H9 (cell line): ENCODE results near the gene LPP. TPM values are rescaled to one million over a fixed set of nuclear protein-coding genes. Genes with fewer than 3 reads are reported as not detected.

Experiments used
- DNase-seq: peaks from one replicate; pipeline ENCODE4 v3.0.0-alpha.2; 2017
- H2AFZ ChIP-seq: one replicate; pipeline ENCODE4 v1.6.1; 2013; ENCODE audit warnings: mild to moderate bottlenecking, low read length, control low read depth, moderate library complexity
- H2AK5ac ChIP-seq: 2 replicates; pipeline ENCODE4 v1.6.1; 2013; ENCODE audit warnings: low read length, control low read depth, mixed read lengths; ENCODE audit not compliant: insufficient read length
- H2BK120ac ChIP-seq: one replicate; pipeline ENCODE4 v1.6.1; 2013; ENCODE audit warnings: low read depth, mild to moderate bottlenecking, low read length, control low read depth, inconsistent platforms; ENCODE audit not compliant: poor library complexity, severe bottlenecking
- H2BK12ac ChIP-seq: 2 replicates; pipeline ENCODE4 v1.6.1; 2013; ENCODE audit warnings: low read length, control low read depth, mixed read lengths, low read depth; ENCODE audit not compliant: insufficient read length
- H2BK15ac ChIP-seq: 2 replicates; pipeline ENCODE4 v1.6.1; 2013; ENCODE audit warnings: low read depth, low read length, control low read depth
- H2BK20ac ChIP-seq: one replicate; pipeline ENCODE4 v1.6.1; 2013; ENCODE audit warnings: low read depth, mild to moderate bottlenecking, low read length, control low read depth, inconsistent platforms; ENCODE audit not compliant: poor library complexity, severe bottlenecking
- H2BK5ac ChIP-seq: 2 replicates; pipeline ENCODE4 v1.6.1; 2013; ENCODE audit warnings: low read length, control low read depth, mixed read lengths; ENCODE audit not compliant: insufficient read length
- H3K14ac ChIP-seq: 2 replicates; pipeline ENCODE4 v1.6.1; 2013; ENCODE audit warnings: low read length, control low read depth; ENCODE audit not compliant: insufficient read depth
- H3K18ac ChIP-seq: 2 replicates; pipeline ENCODE4 v1.6.1; 2013; ENCODE audit warnings: low read depth, mild to moderate bottlenecking, mixed read lengths, low read length, control low read depth; ENCODE audit not compliant: insufficient read length
- H3K23ac ChIP-seq: 2 replicates; pipeline ENCODE4 v1.6.1; 2013; ENCODE audit warnings: low read length, control low read depth, mixed read lengths, low read depth; ENCODE audit not compliant: insufficient read length
- H3K23me2 ChIP-seq: 2 replicates; pipeline ENCODE4 v1.6.1; 2013; ENCODE audit warnings: low read depth, mild to moderate bottlenecking, mixed read lengths, low read length, control low read depth; ENCODE audit not compliant: insufficient read length, poor library complexity, severe bottlenecking
- H3K27ac ChIP-seq: 2 replicates; pipeline ENCODE4 v1.5.1; 2013; ENCODE audit warnings: low read length, control low read depth, mixed read lengths, low read depth; ENCODE audit not compliant: insufficient read length
- H3K27me3 ChIP-seq: 2 replicates; pipeline ENCODE4 v1.6.1; 2013; ENCODE audit warnings: low read length, control low read depth, inconsistent platforms; ENCODE audit not compliant: insufficient read depth
- H3K4ac ChIP-seq: 2 replicates; pipeline ENCODE4 v1.6.1; 2013; ENCODE audit warnings: low read depth, mild to moderate bottlenecking, control low read depth, inconsistent platforms, low read length, moderate library complexity
- H3K4me1 ChIP-seq: 2 replicates; pipeline ENCODE4 v1.6.1; 2013; ENCODE audit warnings: low read length, control low read depth, inconsistent platforms; ENCODE audit not compliant: insufficient read depth
- H3K4me2 ChIP-seq: 2 replicates; pipeline ENCODE4 v1.6.1; 2013; ENCODE audit warnings: low read length, control low read depth, mixed read lengths; ENCODE audit not compliant: insufficient read length, insufficient read depth
- H3K56ac ChIP-seq: 2 replicates; pipeline ENCODE4 v1.6.1; 2013; ENCODE audit warnings: low read depth, mild to moderate bottlenecking, mixed read lengths, low read length, control low read depth; ENCODE audit not compliant: insufficient read length
- H3K79me1 ChIP-seq: 2 replicates; pipeline ENCODE4 v1.6.1; 2013; ENCODE audit warnings: low read depth, mild to moderate bottlenecking, moderate library complexity, low read length, control low read depth, inconsistent platforms; ENCODE audit not compliant: insufficient read depth, poor library complexity, severe bottlenecking
- H3K79me2 ChIP-seq: 2 replicates; pipeline ENCODE4 v1.6.1; 2013; ENCODE audit warnings: low read length, control low read depth, inconsistent platforms; ENCODE audit not compliant: insufficient read depth
- H3K9ac ChIP-seq: 2 replicates; pipeline ENCODE4 v1.6.1; 2013; ENCODE audit warnings: low read length, control low read depth, mixed read lengths; ENCODE audit not compliant: insufficient read length; ENCODE audit errors: extremely low read depth
- H3K9me3 ChIP-seq: one replicate; pipeline ENCODE4 v1.6.1; 2013; ENCODE audit warnings: low read depth, low read length, inconsistent platforms; ENCODE audit not compliant: control insufficient read depth
- H3T11ph ChIP-seq: one replicate; pipeline ENCODE4 v1.6.1; 2013; ENCODE audit warnings: mild to moderate bottlenecking, low read length, control low read depth, inconsistent platforms
- H4K20me1 ChIP-seq: one replicate; pipeline ENCODE4 v1.6.1; 2013; ENCODE audit not compliant: control insufficient read depth, insufficient read length, insufficient read depth
- H4K5ac ChIP-seq: 2 replicates; pipeline ENCODE4 v1.6.1; 2013; ENCODE audit warnings: low read depth, mild to moderate bottlenecking, mixed read lengths, low read length, control low read depth; ENCODE audit not compliant: insufficient read length
- H4K8ac ChIP-seq: replicated peaks from 2 replicates; pipeline ENCODE4 v1.6.1; 2013; ENCODE audit warnings: low read length, control low read depth, mixed read lengths, low read depth; ENCODE audit not compliant: insufficient read length
- H4K91ac ChIP-seq: 2 replicates; pipeline ENCODE4 v1.6.1; 2013; ENCODE audit warnings: low read depth, mild to moderate bottlenecking, moderate library complexity, mixed read lengths, low read length, control low read depth; ENCODE audit not compliant: insufficient read length
- H3K27ac Mint-ChIP-seq, 3 experiments: 2 replicates in 2 of 3; 3 replicates in 1 of 3; pipeline ENCODE4 v1.8.0; 2020 to 2021; ENCODE audit warnings: mixed read lengths in 3 of 3, mild to moderate bottlenecking in 1 of 3, moderate library complexity in 1 of 3
- H3K27me3 Mint-ChIP-seq: 2 replicates; pipeline ENCODE4 v1.8.0; 2021; ENCODE audit warnings: low read depth, mild to moderate bottlenecking, moderate library complexity, mixed read lengths
- H3K36me3 Mint-ChIP-seq, 3 experiments: 2 replicates in 2 of 3; 3 replicates in 1 of 3; pipeline ENCODE4 v1.8.0; 2020 to 2021; ENCODE audit warnings: low read depth in 3 of 3, mixed read lengths in 3 of 3; ENCODE audit not compliant: insufficient read depth in 1 of 3
- H3K4me1 Mint-ChIP-seq, 2 experiments: 2 replicates each; pipeline ENCODE4 v1.8.0; 2020; ENCODE audit warnings: mixed read lengths in 2 of 2
- H3K4me3 Mint-ChIP-seq, 2 experiments: 2 replicates in 1 of 2; 3 replicates in 1 of 2; pipeline ENCODE4 v1.8.0; 2020 to 2021; ENCODE audit warnings: mild to moderate bottlenecking in 2 of 2, mixed read lengths in 2 of 2, moderate library complexity in 1 of 2
- H3K9me3 Mint-ChIP-seq, 2 experiments: 2 replicates in 1 of 2; 3 replicates in 1 of 2; pipeline ENCODE4 v1.8.0; 2020; ENCODE audit warnings: mild to moderate bottlenecking in 2 of 2, mixed read lengths in 2 of 2, moderate library complexity in 1 of 2
- CTCF ChIP-seq: fragments of 200-600 bp; sonication (generic); conservative IDR thresholded peaks from 3 replicates; pipeline ENCODE4 v1.8.0; 2021; ENCODE audit warnings: antibody characterized with exemption, mild to moderate bottlenecking
- WGBS: extraction: QIAGEN DNeasy Blood & Tissue Kit; methylation state at CpG from one replicate; pipeline ENCODE4 v1.1.7; 2013; ENCODE audit warnings: missing lambda C conversion rate, low lambda C conversion rate, mixed read lengths; ENCODE audit not compliant: insufficient read length; ENCODE audit errors: extremely low coverage; 5-methylcytosine and 5-hydroxymethylcytosine counted together
- total RNA-seq: library from RNA; stranded (reverse); gene quantifications from 2 replicates; pipeline ENCODE4 v1.2.1, GENCODE V29; 2021

LPP gene
- total RNA-seq, 1 experiment from 2014 or later = 64.6 TPM

- Histone ChIP-seq H2BK20ac (no peak overlapping the region), H3K9ac (no peak overlapping the region), H2BK120ac (no peak overlapping the region), H3K9me3 (no peaks in the 10 kb centered on the region), H4K8ac (no peak overlapping the region), H3K23ac (no peak overlapping the region), H4K91ac (no peak overlapping the region), H2AFZ (no peak overlapping the region), H3K27ac (no peak overlapping the region), H3K4me1 (no peaks in the 10 kb centered on the region), H2AK5ac (no peak overlapping the region), H3K27me3 (no peaks in the 10 kb centered on the region), H2BK15ac (no peak overlapping the region), H3T11ph (no peak overlapping the region), H3K23me2 (no peaks in the 10 kb centered on the region), H3K14ac (no peak overlapping the region), H2BK12ac (no peak overlapping the region), H3K4me2 (no peak overlapping the region), H4K20me1 (no peaks in the 10 kb centered on the region), H3K79me2 (no peaks in the 10 kb centered on the region), H3K79me1 (no peaks in the 10 kb centered on the region), H4K5ac (no peak overlapping the region), H3K56ac (no peak overlapping the region), H3K18ac (no peak overlapping the region), H3K4ac (no peak overlapping the region), H2BK5ac (no peak overlapping the region)
- WGBS = no CpG with 5 or more reads among the region's 3 CpGs
- Mint-ChIP-seq H3K4me1 (no peaks in the 10 kb centered on the region), H3K27me3 (no peaks in the 10 kb centered on the region), H3K4me3 (no peak overlapping the region), H3K27ac (no peak overlapping the region), H3K9me3 (no peaks in the 10 kb centered on the region), H3K36me3 (peaks cover 0 to 3% (median 0%) of the 10 kb centered on the region in 3 experiments; a peak in 3 of 7 replicates)
- no peak for DNase-seq
- no peak for TF ChIP-seq CTCF
These were observed 254.9 kb downstream of the LPP start for GRCh38 chr3:188408831-188409230.
